Ovary (tissue), 9 donors: ENCODE data around the gene HSF5. TPM values are rescaled to one million over a fixed set of nuclear protein-coding genes. Genes with fewer than 3 reads are reported as not detected.

Source experiments
- DNase-seq, 5 donors: peaks; one replicate each; pipeline ENCODE4 v3.0.0-alpha.2; 2019 to 2020
- H3K27ac ChIP-seq, 2 donors: fragments of 200-600 bp; one replicate each; pipeline versions ENCODE4 v1.5.1 to v1.8.0; 2019 to 2022
- H3K27me3 ChIP-seq: fragments of 200-600 bp; one replicate; pipeline ENCODE4 v1.8.0; 2022
- H3K36me3 ChIP-seq: fragments of 200-600 bp; sonication (generic); one replicate; pipeline ENCODE4 v1.5.1; 2019
- H3K4me1 ChIP-seq: one replicate; pipeline ENCODE4 v1.8.1; 2013; ENCODE audit warnings: mild to moderate bottlenecking, moderate library complexity; ENCODE audit not compliant: insufficient read depth
- H3K4me3 ChIP-seq: fragments of 200-600 bp; sonication (generic); one replicate; pipeline ENCODE4 v1.5.1; 2017
- H3K9me3 ChIP-seq, 2 donors: fragments of 200-600 bp in 1 of 2; sonication (generic) in 1 of 2; one replicate each; pipeline versions ENCODE4 v1.5.1 to v1.8.1; 2013 to 2019; ENCODE audit warnings: mild to moderate bottlenecking in 1 of 2, moderate library complexity in 1 of 2
- CTCF ChIP-seq, 3 donors: fragments of 450-650 bp in 2 of 3; fragments of 200-600 bp in 1 of 3; IDR thresholded peaks; one replicate each; pipeline versions ENCODE4 v1.5.1 to v1.8.0; 2016 to 2022; ENCODE audit warnings: antibody characterized with exemption in 3 of 3, mild to moderate bottlenecking in 1 of 3
- EP300 ChIP-seq: sonication (generic); formaldehyde crosslinking; IDR thresholded peaks from one replicate; pipeline ENCODE4 v1.6.1; 2017; ENCODE audit warnings: antibody characterized with exemption
- POLR2A ChIP-seq: fragments of 450-650 bp; IDR thresholded peaks from one replicate; pipeline ENCODE4 v1.6.1; 2017; ENCODE audit warnings: antibody characterized with exemption, mild to moderate bottlenecking, moderate library complexity
- WGBS, 3 donors: extraction: QIAGEN DNeasy Blood & Tissue Kit in 1 of 3; methylation state at CpG; one replicate each; pipeline versions ENCODE4 v1.1.5 to v1.1.7; 2013 to 2017; 5-methylcytosine and 5-hydroxymethylcytosine counted together
- intact Hi-C, 4 donors: fragments of 100-400 bp; cut with DNase I; formaldehyde crosslinking; loops; one replicate each; pipeline versions ENCODE4 v1.11.0 to v1.15.1; 2022 to 2023
- polyA plus RNA-seq, 2 donors: library from polyadenylated mRNA; stranded (reverse); fragments of 200-250 nt in 1 of 2; fragments of 350-450 nt in 1 of 2; fragmentation: Illumina TruSeq in 1 of 2; extraction: RNeasy Lipid Tissue Mini Kit (QIAGEN cat#74804) in 1 of 2; gene quantifications; one replicate each; pipeline ENCODE4 v1.2.3, GENCODE V29; 2013 to 2014
- total RNA-seq, 7 donors: library from RNA; depleted of rRNA in 2 of 7; stranded (reverse); fragments of >200 nt in 2 of 7; fragmentation: NEBNext Ultra II Directional in 3 of 7; extraction: Animal tissue kit (Norgen Biotek cat#: 25700) in 3 of 7; gene quantifications; one replicate each; pipeline versions ENCODE4 v1.1.0 to v1.2.4, GENCODE V29; 2016 to 2023
- donor health status: DM: no; HTN: no; CAD: no; lungs with moderate emphysema.
- donor health status: DM: no; HTN: no; CAD: no.
- donor health status: Bipolar disorder and iron deficiency.
- donor health status: DM: yes; HTN: yes; CAD: no.
- donor health status: DM: no; HTN: no; CAD: no.
- donor health status: DM: yes; HTN: yes; CAD: no.

HSF5 gene
- total and polyA plus RNA-seq, 9 donors, result 0.05 TPM; not detected in 7

GRCh38 chr17:58384897-58385296 lies 103.3 kb downstream of the HSF5 start:
- Histone ChIP-seq H3K36me3 (no peaks in the 10 kb centered on the region), H3K27me3 (no peaks in the 10 kb centered on the region), H3K4me1 (no peaks in the 10 kb centered on the region), H3K27ac (no peak overlapping the region), H3K4me3 (no peak overlapping the region), H3K9me3 (no peaks in the 10 kb centered on the region)
- no peak for TF ChIP-seq CTCF (IDR thresholded peaks at IDR 0.05)
- TF ChIP-seq POLR2A, result no peak
- TF ChIP-seq EP300, result no peak
- intact Hi-C loops, result no loop called here
- WGBS, 3 donors, result 78 to 83% (median 80%) methylated on average over 3 of the region's 3 CpGs
- no peak for DNase-seq

GRCh38 chr17:58383892-58384462 lies 104.2 kb downstream of the HSF5 start:
- H3K27me3 ChIP-seq, result no peaks in the 10 kb centered on the region
- H3K27ac ChIP-seq, result no peak overlapping the region
- TF ChIP-seq CTCF (IDR thresholded peaks at IDR 0.05) (no peak), EP300 (no peak), POLR2A (no peak)
- no peak overlapping the region for H3K4me3 ChIP-seq
- no peak for DNase-seq
- no peaks in the 10 kb centered on the region for H3K4me1 ChIP-seq
- WGBS, 3 donors, result 82 to 86% (median 85%) methylated on average over 4 of the region's 4 CpGs
- intact Hi-C loops, result no loop called here
- H3K36me3 ChIP-seq, result no peaks in the 10 kb centered on the region
- no peaks in the 10 kb centered on the region for H3K9me3 ChIP-seq

- Histone ChIP-seq H3K4me3 (no peak overlapping the region), H3K4me1 (no peaks in the 10 kb centered on the region), H3K36me3 (no peaks in the 10 kb centered on the region), H3K27ac (no peak overlapping the region), H3K9me3 (no peaks in the 10 kb centered on the region), H3K27me3 (no peaks in the 10 kb centered on the region)
- no peak for TF ChIP-seq EP300
- TF ChIP-seq CTCF (IDR thresholded peaks at IDR 0.05), result no peak
- no peak for DNase-seq
- 91 to 96% (median 93%) methylated on average over 1 of the region's 1 CpG for WGBS, 3 donors
- intact Hi-C loops, result no loop called here
These were observed 105.4 kb downstream of the HSF5 start for GRCh38 chr17:58382872-58383242.

GRCh38 chr17:58382108-58382871 lies 105.9 kb downstream of the HSF5 start:
- TF ChIP-seq EP300, result no peak
- no peak for TF ChIP-seq POLR2A
- TF ChIP-seq CTCF (IDR thresholded peaks at IDR 0.05), result no peak
- Histone ChIP-seq H3K9me3 (no peaks in the 10 kb centered on the region), H3K4me1 (no peaks in the 10 kb centered on the region), H3K4me3 (no peak overlapping the region), H3K27me3 (no peaks in the 10 kb centered on the region), H3K36me3 (no peaks in the 10 kb centered on the region), H3K27ac (no peak overlapping the region)
- DNase-seq, result no peak
- WGBS, 3 donors, result 16 to 23% (median 16%) methylated on average over 4 of the region's 4 CpGs
- intact Hi-C loops, result no loop called here
